ENCODE data around the gene STAU1. TPM values are rescaled to one million over a fixed set of nuclear protein-coding genes. Genes with fewer than 3 reads are reported as not detected.
"Not testable (repeated sequence)": the region's sequence is repeated elsewhere in the genome, so short reads cannot be mapped to it uniquely, and the experiment has no call there.

Gene STAU1
- polyA plus RNA-seq, 1 donor (not counting 4 experiments of a cell fraction or from before 2014, with no cell fraction given): 55.3 TPM

- TF ChIP-seq EZH2 (IDR thresholded peaks at IDR 0.05; ENCODE audit: low read length) (no peak), CTCF (optimal IDR thresholded peaks at IDR 0.05 in 1 of 3, IDR thresholded peaks at IDR 0.05 in 1 of 3, conservative IDR thresholded peaks at IDR 0.05 in 1 of 3; ENCODE audit: extremely low read depth in 1 of 3, insufficient read depth in 2 of 3, low read length in 3 of 3) (no peak)
- Histone ChIP-seq H3K4me1 (ENCODE audit: control insufficient read depth, extremely low read depth, insufficient read depth, low read length) (no peaks in the 10 kb centered on the region), H3K4me3 (ENCODE audit: control insufficient read depth in 2 of 3, extremely low read depth in 1 of 3, insufficient read depth in 2 of 3, low read depth in 1 of 3, low read length in 3 of 3) (no peak overlapping the region), H3K79me2 (ENCODE audit: control insufficient read depth, insufficient read depth, low read length) (no peaks in the 10 kb centered on the region), H3K9ac (ENCODE audit: control insufficient read depth, extremely low read depth, insufficient read depth, low read length) (no peak overlapping the region), H3K27ac (ENCODE audit: control insufficient read depth, insufficient read depth, low read length) (no peak overlapping the region), H3K27me3 (ENCODE audit: control insufficient read depth, extremely low read depth, insufficient read depth, low read length) (no peaks in the 10 kb centered on the region), H2AFZ (ENCODE audit: control insufficient read depth, low read length) (no peak overlapping the region), H3K36me3 (ENCODE audit: control insufficient read depth in 2 of 2, extremely low read depth in 1 of 2, insufficient read depth in 2 of 2, low read length in 2 of 2) (peaks cover 8 to 13% of the 10 kb centered on the region in 2 experiments), H3K9me3 (ENCODE audit: control insufficient read depth, low read depth, low read length) (no peaks in the 10 kb centered on the region), H4K20me1 (ENCODE audit: control insufficient read depth, extremely low read depth, insufficient read depth, low read length) (no peaks in the 10 kb centered on the region), H3K9me1 (ENCODE audit: control insufficient read depth, extremely low read depth, insufficient read depth, low read length) (no peaks in the 10 kb centered on the region), H3K4me2 (ENCODE audit: control insufficient read depth, extremely low read depth, insufficient read depth, low read depth, low read length) (no peak overlapping the region)
- dilution Hi-C loops (cut with MboI; ENCODE audit: extremely low pct_ligation_motif_present, low sequenced_read_pairs): no loop called here
- no peak for FAIRE-seq
- DNase-seq (ENCODE audit: low read depth, low spot score): no peak
These were observed 81.8 kb downstream of the STAU1 start for GRCh38 chr20:49106328-49106727.

- H3K4me1 ChIP-seq (ENCODE audit: control insufficient read depth, extremely low read depth, insufficient read depth, low read length); H3K4me3 ChIP-seq (ENCODE audit: control insufficient read depth in 2 of 3, extremely low read depth in 1 of 3, insufficient read depth in 2 of 3, low read depth in 1 of 3, low read length in 3 of 3); H2AFZ ChIP-seq (ENCODE audit: control insufficient read depth, low read length); H3K27ac ChIP-seq (ENCODE audit: control insufficient read depth, insufficient read depth, low read length); H3K9me1 ChIP-seq (ENCODE audit: control insufficient read depth, extremely low read depth, insufficient read depth, low read length); H3K27me3 ChIP-seq (ENCODE audit: control insufficient read depth, extremely low read depth, insufficient read depth, low read length); H4K20me1 ChIP-seq (ENCODE audit: control insufficient read depth, extremely low read depth, insufficient read depth, low read length); H3K4me2 ChIP-seq (ENCODE audit: control insufficient read depth, extremely low read depth, insufficient read depth, low read depth, low read length); FAIRE-seq; H3K9ac ChIP-seq (ENCODE audit: control insufficient read depth, extremely low read depth, insufficient read depth, low read length); H3K79me2 ChIP-seq (ENCODE audit: control insufficient read depth, insufficient read depth, low read length); DNase-seq (ENCODE audit: low read depth, low spot score); H3K9me3 ChIP-seq (ENCODE audit: control insufficient read depth, low read depth, low read length); dilution Hi-C loops (cut with MboI; ENCODE audit: extremely low pct_ligation_motif_present, low sequenced_read_pairs): not testable (repeated sequence)
- peaks cover 14 to 17% of the 10 kb centered on the region in 2 experiments for H3K36me3 ChIP-seq (ENCODE audit: control insufficient read depth in 2 of 2, extremely low read depth in 1 of 2, insufficient read depth in 2 of 2, low read length in 2 of 2)
These were observed 83.1 kb downstream of the STAU1 start for GRCh38 chr20:49104979-49105547.

- Histone ChIP-seq H3K27ac (ENCODE audit: control insufficient read depth, insufficient read depth, low read length) (no peak overlapping the region), H3K4me3 (ENCODE audit: control insufficient read depth in 2 of 3, extremely low read depth in 1 of 3, insufficient read depth in 2 of 3, low read depth in 1 of 3, low read length in 3 of 3) (no peak overlapping the region), H4K20me1 (ENCODE audit: control insufficient read depth, extremely low read depth, insufficient read depth, low read length) (no peaks in the 10 kb centered on the region), H3K79me2 (ENCODE audit: control insufficient read depth, insufficient read depth, low read length) (no peaks in the 10 kb centered on the region), H3K9me1 (ENCODE audit: control insufficient read depth, extremely low read depth, insufficient read depth, low read length) (no peaks in the 10 kb centered on the region), H3K27me3 (ENCODE audit: control insufficient read depth, extremely low read depth, insufficient read depth, low read length) (no peaks in the 10 kb centered on the region), H3K9ac (ENCODE audit: control insufficient read depth, extremely low read depth, insufficient read depth, low read length) (no peak overlapping the region), H3K4me2 (ENCODE audit: control insufficient read depth, extremely low read depth, insufficient read depth, low read depth, low read length) (no peak overlapping the region), H3K9me3 (ENCODE audit: control insufficient read depth, low read depth, low read length) (no peaks in the 10 kb centered on the region), H3K36me3 (ENCODE audit: control insufficient read depth in 2 of 2, extremely low read depth in 1 of 2, insufficient read depth in 2 of 2, low read length in 2 of 2) (peaks cover 15 to 17% of the 10 kb centered on the region in 2 experiments), H3K4me1 (ENCODE audit: control insufficient read depth, extremely low read depth, insufficient read depth, low read length) (no peaks in the 10 kb centered on the region), H2AFZ (ENCODE audit: control insufficient read depth, low read length) (no peak overlapping the region)
- no peak for FAIRE-seq
- no peak for TF ChIP-seq EZH2 (IDR thresholded peaks at IDR 0.05; ENCODE audit: low read length)
- TF ChIP-seq CTCF (optimal IDR thresholded peaks at IDR 0.05 in 1 of 3, IDR thresholded peaks at IDR 0.05 in 1 of 3, conservative IDR thresholded peaks at IDR 0.05 in 1 of 3; ENCODE audit: extremely low read depth in 1 of 3, insufficient read depth in 2 of 3, low read length in 3 of 3): no peak
- dilution Hi-C loops (cut with MboI; ENCODE audit: extremely low pct_ligation_motif_present, low sequenced_read_pairs): no loop called here
- DNase-seq (ENCODE audit: low read depth, low spot score): no peak
These were observed 83.8 kb downstream of the STAU1 start for GRCh38 chr20:49104365-49104648.
